Right ventricle myocardium superior (tissue), 1 donor: ENCODE data around the gene CCDC183. TPM values are rescaled to one million over a fixed set of nuclear protein-coding genes. Genes with fewer than 3 reads are reported as not detected.
"Not testable (repeated sequence)": the region's sequence is repeated elsewhere in the genome, so short reads cannot be mapped to it uniquely, and the experiment has no call there.

Source experiments
- ATAC-seq: fragments of 200-7000 bp; cut with Tn5 transposase; one replicate; pipeline ENCODE4 v1.9.1; 2020; ENCODE audit warnings: mild to moderate bottlenecking; ENCODE audit not compliant: poor library complexity
- DNase-seq: peaks from one replicate; pipeline ENCODE4 v3.0.0-alpha.2; 2020
- intact Hi-C: fragments of 100-400 bp; cut with DNase I; formaldehyde crosslinking; loops from one replicate; pipeline ENCODE4 v1.11.2; 2022
- total RNA-seq: library from RNA; stranded (reverse); fragmentation: NEBNext Ultra II Directional; extraction: Animal tissue kit (Norgen Biotek cat#: 25700); gene quantifications from one replicate; pipeline ENCODE4 v1.2.1, GENCODE V29; 2021
- donor health status: DM: no; HTN: yes; CAD: no; lungs with severe emphysema.

CCDC183 gene
- total RNA-seq, 1 donor from 2014 or later: 1.5 TPM

- intact Hi-C loops: no loop called here
- DNase-seq: no peak
- no peak for ATAC-seq
These were observed 2.8 kb upstream of the CCDC183 start for GRCh38 chr9:136793086-136793946.

GRCh38 chr9:136794281-136794999 is 1.7 kb upstream of the CCDC183 start:
- intact Hi-C loops: no loop called here
- no peak for ATAC-seq
- DNase-seq: no peak

- intact Hi-C loops: no loop called here
- DNase-seq: no peak
- ATAC-seq: no peak
These were observed 1.2 kb upstream of the CCDC183 start for GRCh38 chr9:136795000-136795348.

- ATAC-seq, intact Hi-C loops, DNase-seq: not testable (repeated sequence)
These were observed 723 bp downstream of the CCDC183 start for GRCh38 chr9:136796775-136797347.

GRCh38 chr9:136798708-136799078 is 2.6 kb downstream of the CCDC183 start:
- peak; percentile 10 for DNase-seq
- intact Hi-C loops: no loop called here
- ATAC-seq: no peak

GRCh38 chr9:136799079-136799853 is 3.1 kb downstream of the CCDC183 start:
- intact Hi-C loops: no loop called here
- DNase-seq: peak; percentile 43
- ATAC-seq: peak; percentile 5

- DNase-seq (peak; percentile 88), ATAC-seq (peak; percentile 84)
- intact Hi-C loops: no loop called here
These were observed 3.9 kb downstream of the CCDC183 start for GRCh38 chr9:136799854-136800657.

GRCh38 chr9:136802321-136802720 is 6.2 kb downstream of the CCDC183 start:
- peak; percentile 8 for DNase-seq
- intact Hi-C loops: no loop called here
- no peak for ATAC-seq

- DNase-seq: peak; percentile 10
- ATAC-seq, intact Hi-C loops: not testable (repeated sequence)
These were observed 6.9 kb downstream of the CCDC183 start for GRCh38 chr9:136803009-136803550.

GRCh38 chr9:136803551-136804508 is 7.7 kb downstream of the CCDC183 start:
- DNase-seq (peak; percentile 39), ATAC-seq (no peak)
- intact Hi-C loops: no loop called here

GRCh38 chr9:136804509-136805206 is 8.5 kb downstream of the CCDC183 start:
- peak; percentile 37 for DNase-seq
- intact Hi-C loops: no loop called here

GRCh38 chr9:136805207-136805740 is 9.1 kb downstream of the CCDC183 start:
- intact Hi-C loops: no loop called here
- DNase-seq: peak; percentile 30
- no peak for ATAC-seq

More at GRCh38 chr9:136804509-136805206, 8.5 kb downstream of the CCDC183 start:
- ATAC-seq: no peak

- DNase-seq: peak; percentile 25
- no peak for ATAC-seq
- intact Hi-C loops: no loop called here
These were observed 9.9 kb downstream of the CCDC183 start for GRCh38 chr9:136806067-136806466.

- DNase-seq (peak; percentile 23), ATAC-seq (no peak)
- intact Hi-C loops: no loop called here
These were observed 10.6 kb downstream of the CCDC183 start for GRCh38 chr9:136806631-136807201.

- peak; percentile 89 for DNase-seq
- peak; percentile 95 for ATAC-seq
- intact Hi-C loops: no loop called here
These were observed 11.3 kb downstream of the CCDC183 start, which contains the start of gene RABL6 for GRCh38 chr9:136807281-136808074. TSS of gene RABL6 (plus strand) at chr9:136807948. CDS start at chr9:136808197, 249 bp downstream.
